Glomerular visceral epithelial cell (primary cell): ENCODE measurements around the gene TLX1.

Experiments used
- DNase-seq: peaks from one replicate; pipeline ENCODE4 v3.0.0-alpha.2; 2016; ENCODE audit errors: extremely low spot score

Gene TLX1

GRCh38 chr10:101130984-101131961 is at the start of gene TLX1:
TSS of gene TLX1 (plus strand) at chr10:101131300. CDS start at chr10:101131542, 242 bp downstream.
- DNase-seq: no peak

- no peak for DNase-seq
Measured at GRCh38 chr10:101085846-101086245, 45.3 kb upstream of the TLX1 start.

- DNase-seq: no peak
Measured at GRCh38 chr10:101087376-101087775, 43.7 kb upstream of the TLX1 start.

- no peak for DNase-seq
Measured at GRCh38 chr10:101087965-101088364, 43.1 kb upstream of the TLX1 start.

GRCh38 chr10:101089520-101090299 is 41.4 kb upstream of the TLX1 start:
- DNase-seq: no peak

- no peak for DNase-seq
Measured at GRCh38 chr10:101090597-101090996, 40.5 kb upstream of the TLX1 start.

DNA sequence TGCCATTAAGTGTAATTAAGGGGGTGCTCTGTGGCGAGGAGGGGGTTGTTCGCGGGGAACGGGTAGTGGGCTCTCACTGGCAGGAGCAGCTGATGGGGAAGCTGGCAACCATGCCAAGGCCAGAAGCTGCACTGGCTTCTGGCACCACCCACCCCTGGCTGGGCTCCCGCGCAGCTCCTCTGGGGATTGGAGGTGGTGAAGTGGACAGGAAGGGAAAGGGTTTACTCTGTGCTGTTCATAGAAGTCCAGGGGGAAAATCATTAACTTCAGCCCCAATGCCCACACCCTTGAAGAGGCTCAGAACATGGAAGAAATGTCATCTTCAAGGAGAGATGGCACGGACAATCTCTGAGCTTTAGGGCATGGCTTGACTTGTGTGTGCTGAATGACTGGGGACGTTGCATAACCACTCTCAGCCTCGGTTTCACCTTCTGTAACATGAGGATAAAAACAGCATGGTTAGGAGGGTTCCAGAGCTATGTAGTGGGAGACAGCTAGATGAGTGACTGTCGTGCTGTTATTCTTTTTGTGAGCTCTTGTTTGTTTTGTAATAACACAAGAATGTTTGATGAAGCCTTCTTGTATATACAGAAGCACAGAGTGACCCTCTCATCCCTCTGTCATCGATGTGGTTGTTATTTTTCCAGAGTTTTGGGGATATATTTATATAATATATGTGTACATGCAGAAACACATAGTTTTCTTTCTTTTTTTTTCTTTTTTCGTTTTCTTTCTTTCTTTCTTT is 39.4 kb upstream of the TLX1 start:
- DNase-seq: no peak

DNA sequence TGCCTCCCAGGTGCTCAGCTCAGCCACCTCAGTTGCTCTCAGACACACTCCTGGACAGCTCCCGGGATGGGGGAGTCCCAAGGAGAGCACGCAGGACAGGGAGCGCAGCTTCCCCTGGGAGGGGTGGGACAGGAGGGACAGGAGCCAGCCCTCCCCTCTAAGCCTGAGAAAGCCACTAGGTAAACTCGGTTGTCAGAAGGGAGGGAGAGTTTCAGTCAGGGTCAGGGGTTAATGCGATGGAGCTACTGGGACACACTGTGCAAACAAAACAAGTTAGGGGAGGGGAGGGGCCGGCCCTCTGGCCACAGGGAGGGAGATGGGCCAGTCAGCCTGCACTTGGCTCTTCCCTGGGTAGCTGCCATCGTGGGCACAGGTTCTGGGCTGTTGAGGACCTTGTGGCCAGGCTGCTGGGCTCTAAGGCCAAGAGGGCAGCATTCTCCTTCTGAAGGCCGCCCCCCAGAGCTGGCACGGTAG is 38.2 kb upstream of the TLX1 start:
- no peak for DNase-seq

DNA sequence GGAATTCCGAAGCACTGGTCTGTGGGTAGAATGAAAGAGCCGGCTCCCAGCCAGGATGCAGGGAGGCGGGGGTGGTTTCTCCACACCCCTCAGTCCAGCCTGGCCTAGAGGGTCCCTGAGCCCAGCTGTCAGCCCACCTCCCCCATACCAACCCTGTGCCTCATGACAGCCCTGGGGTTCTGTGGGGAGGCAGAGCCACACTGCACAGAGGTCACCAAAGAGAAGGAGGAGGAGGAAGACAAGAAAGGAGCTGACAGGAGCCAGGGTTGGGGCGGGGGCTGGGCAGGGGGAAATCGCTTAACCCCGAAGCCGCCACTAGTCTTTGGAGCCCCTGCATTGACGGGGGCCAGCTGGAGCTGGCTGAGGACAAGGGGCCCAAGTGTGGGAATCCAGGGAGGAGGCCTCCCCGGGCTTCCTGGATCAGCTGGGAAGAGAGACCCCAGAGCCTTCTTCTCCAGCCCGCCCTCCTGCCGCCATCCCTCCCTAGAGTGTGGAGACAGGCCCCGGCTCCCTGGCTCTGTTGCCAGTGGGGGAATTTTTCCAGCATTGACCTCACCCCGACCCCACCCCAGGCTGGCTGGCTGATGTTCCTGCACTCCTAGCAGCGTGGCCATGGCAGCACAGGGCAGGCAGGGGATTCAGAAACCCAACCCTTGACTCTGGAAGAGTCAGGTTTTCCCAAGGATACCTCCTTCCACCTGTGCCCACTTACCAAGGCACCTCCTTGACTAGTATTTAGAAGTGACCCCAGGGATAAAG is 36.8 kb upstream of the TLX1 start:
- DNase-seq: no peak

- DNase-seq: no peak
Measured at GRCh38 chr10:101095004-101095403, 36.1 kb upstream of the TLX1 start.

GRCh38 chr10:101095550-101096213 is 35.4 kb upstream of the TLX1 start:
- peak; percentile 70 for DNase-seq

DNA sequence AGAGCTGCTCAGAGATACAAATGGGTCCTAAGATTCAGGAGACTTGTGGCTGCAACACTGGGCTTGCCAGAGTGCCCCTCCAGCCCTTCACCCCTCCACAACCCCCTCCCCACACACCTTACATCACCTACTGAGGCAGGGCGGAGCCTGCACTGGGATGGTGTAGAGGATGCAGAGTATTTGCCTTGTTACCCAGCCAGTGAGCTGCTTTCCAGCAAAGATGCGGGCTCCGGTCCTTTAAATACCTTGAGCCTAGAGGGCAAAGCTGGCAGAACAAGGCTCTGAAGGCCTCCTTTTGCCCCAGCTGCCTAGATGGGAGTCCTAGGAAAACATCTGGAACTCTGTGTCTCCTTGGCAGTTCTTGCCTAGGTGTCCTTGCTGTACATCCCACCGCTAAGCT is 34.7 kb upstream of the TLX1 start:
- DNase-seq: no peak

GRCh38 chr10:101097881-101098280 is 33.2 kb upstream of the TLX1 start:
- DNase-seq: no peak

- DNase-seq: no peak
Measured at GRCh38 chr10:101099901-101100300, 31.2 kb upstream of the TLX1 start.

GRCh38 chr10:101101372-101101881 is 29.7 kb upstream of the TLX1 start:
- no peak for DNase-seq

DNA sequence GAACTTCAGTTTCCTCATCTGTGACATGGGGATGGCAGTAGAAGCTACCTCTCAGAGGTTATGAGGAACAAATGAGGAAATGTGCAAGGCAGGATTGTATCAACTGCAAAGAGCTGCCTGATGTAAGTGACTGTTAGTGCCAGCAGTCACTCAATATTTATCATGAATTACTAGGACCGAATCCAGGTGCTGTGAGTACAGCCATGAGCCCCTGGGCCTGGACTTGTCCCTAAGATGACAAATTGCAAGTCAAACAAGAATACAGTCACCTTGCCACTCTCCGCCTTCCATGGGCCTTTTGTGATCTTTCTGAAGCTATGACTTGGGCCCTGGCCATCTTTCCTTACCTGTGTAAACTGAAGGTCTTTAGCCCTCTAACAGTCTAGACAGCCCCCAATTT is 27.7 kb upstream of the TLX1 start:
- DNase-seq: no peak

DNA sequence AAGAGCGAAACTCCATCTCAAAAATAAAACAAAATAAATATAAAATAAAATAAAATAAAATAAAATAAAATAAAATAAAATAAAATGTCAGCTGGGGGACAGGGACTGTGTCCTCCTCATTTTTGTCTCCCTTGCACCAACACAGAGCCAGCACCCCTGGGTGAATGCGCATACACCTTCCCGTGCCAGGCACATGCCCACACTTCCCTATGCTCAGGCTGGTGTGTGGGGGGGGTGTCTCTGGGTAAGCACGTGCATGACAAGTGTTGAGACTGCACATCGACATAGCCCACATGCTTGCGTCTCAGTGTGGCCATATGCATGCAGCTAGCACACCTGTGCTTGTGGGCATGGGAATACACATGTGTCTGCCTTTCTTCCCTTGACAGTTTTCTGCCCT is 24.7 kb upstream of the TLX1 start:
- no peak for DNase-seq

DNA sequence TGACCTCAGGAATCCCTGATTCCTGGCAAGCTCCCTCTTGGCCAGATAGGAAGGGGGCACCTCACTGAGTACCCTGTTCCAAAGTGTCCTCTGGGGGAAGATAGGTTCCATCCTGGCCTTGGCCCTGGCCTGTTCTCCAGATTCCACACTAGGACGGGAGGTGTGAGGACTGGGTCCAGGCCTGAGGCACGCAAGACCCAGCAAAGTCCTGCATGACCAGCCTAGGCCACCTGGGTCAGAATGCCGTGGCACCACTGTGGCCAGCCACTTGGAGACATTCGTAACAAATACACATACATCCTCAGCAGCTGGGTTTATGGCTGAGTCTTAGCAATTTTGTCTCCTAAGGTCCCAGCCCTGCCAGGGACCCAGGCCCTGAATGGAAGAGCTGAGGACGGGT is 23.3 kb upstream of the TLX1 start:
- DNase-seq: no peak

DNA sequence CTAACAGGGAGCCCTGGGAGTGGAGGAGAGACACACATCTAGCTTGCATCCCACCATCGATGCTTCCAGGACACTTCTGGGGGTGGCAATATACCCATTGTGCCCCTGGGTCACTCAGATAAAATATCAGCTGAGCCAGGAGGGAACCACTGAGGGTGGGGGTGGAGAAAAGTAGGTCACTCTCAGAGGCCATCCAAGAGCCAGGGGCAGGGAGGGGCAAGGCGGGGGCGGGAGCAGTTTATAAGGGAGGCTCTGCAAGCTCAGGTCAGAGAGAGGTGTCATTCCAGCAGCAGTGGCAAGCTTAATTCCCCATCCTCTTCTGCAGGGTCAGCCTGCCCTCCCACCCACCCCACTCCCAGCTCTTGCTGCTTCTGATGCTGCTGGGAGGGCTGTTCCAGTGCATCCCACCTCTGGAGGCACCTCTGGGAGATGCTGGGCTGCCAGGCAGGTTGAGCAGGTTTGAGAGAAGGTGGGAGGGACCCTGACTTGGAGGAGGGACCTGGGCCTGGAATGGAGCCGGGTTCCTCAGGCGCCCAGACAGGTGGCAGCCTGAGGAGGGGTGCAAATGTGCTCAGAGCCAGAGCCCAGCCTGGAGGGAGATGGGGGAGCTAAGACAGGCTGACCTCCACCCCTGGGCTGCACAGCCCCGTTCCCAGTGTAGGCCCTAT is 20.1 kb upstream of the TLX1 start:
- DNase-seq: no peak

DNA sequence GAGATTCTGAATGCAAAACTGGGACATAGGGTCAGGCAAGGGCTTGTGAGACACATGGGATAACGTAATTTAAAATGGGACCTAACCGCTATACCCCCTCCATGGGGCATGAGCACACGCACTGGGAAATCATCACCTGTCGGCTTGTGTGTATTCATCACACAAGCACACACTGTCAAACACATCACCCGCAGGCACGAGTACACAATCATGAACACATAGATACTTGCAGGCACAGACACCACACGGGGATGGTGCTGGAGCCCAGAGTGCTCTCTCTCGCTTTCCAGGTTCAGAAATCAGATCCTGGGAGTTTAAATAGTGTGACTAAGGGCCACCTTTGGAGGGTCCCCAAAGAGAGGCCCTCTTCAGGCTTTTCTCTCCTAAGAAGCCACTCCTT is 19.6 kb upstream of the TLX1 start:
- no peak for DNase-seq
